Thyroid gland (tissue), 4 donors: Measurements from ENCODE around the gene R3HDML. TPM values are rescaled to one million over a fixed set of nuclear protein-coding genes. Genes with fewer than 3 reads are reported as not detected.

Experiments used
- DNase-seq, 2 donors: peaks; one replicate each; pipeline ENCODE4 v3.0.0-alpha.2; 2019
- H3K27ac ChIP-seq, 3 donors: fragments of 200-600 bp; sonication (generic); 1 replicate in 2 of 3; 2 replicates in 1 of 3; pipeline ENCODE4 v1.5.1; 2016 to 2019; ENCODE audit warnings: mild to moderate bottlenecking in 1 of 3, moderate library complexity in 1 of 3
- H3K27me3 ChIP-seq: fragments of 200-600 bp; sonication (generic); one replicate; pipeline ENCODE4 v1.5.1; 2019
- H3K36me3 ChIP-seq, 2 donors: fragments of 200-600 bp; sonication (generic); one replicate each; pipeline ENCODE4 v1.5.1; 2016 to 2019
- H3K4me1 ChIP-seq, 2 donors: fragments of 200-600 bp; sonication (generic); one replicate each; pipeline ENCODE4 v1.5.1; 2017 to 2019
- H3K4me3 ChIP-seq, 3 donors: fragments of 200-600 bp; sonication (generic); replicated peaks in 1 of 3; 1 replicate in 2 of 3; 2 replicates in 1 of 3; pipeline ENCODE4 v1.5.1; 2016; ENCODE audit warnings: mild to moderate bottlenecking in 1 of 3
- H3K9me3 ChIP-seq: fragments of 200-600 bp; sonication (generic); one replicate; pipeline ENCODE4 v1.5.1; 2017
- POLR2A ChIP-seq, 2 donors: fragments of 450-650 bp; IDR thresholded peaks; one replicate each; pipeline ENCODE4 v1.6.1; 2017; ENCODE audit warnings: antibody characterized with exemption in 2 of 2, mild to moderate bottlenecking in 2 of 2, moderate library complexity in 1 of 2
- WGBS, 2 donors: methylation state at CpG; one replicate each; pipeline ENCODE4 v1.1.5; 2017; 5-methylcytosine and 5-hydroxymethylcytosine counted together
- intact Hi-C: fragments of 100-400 bp; cut with DNase I; formaldehyde crosslinking; loops from one replicate; pipeline ENCODE4 v1.15.1; 2023
- total RNA-seq, 4 donors: library from RNA; depleted of rRNA; stranded (reverse); fragments of >200 nt; gene quantifications; one replicate each; pipeline ENCODE4 v1.2.3, GENCODE V29; 2016
- TF ChIP-seq, protein P1 (sequence below), 6 experiments: fragments of 200-600 bp in 3 of 6; fragments of 450-650 bp in 3 of 6; sonication (generic) in 3 of 6; IDR thresholded peaks; one replicate each; pipeline ENCODE4 v1.5.1; 2016 to 2019; ENCODE audit warnings: antibody characterized with exemption in 6 of 6, mild to moderate bottlenecking in 2 of 6, inconsistent platforms in 1 of 6, moderate library complexity in 1 of 6

Gene R3HDML
- total RNA-seq, 4 donors from 2014 or later, result not detected

GRCh38 chr20:44370639-44371218 lies 33.9 kb downstream of the R3HDML start:
- H3K27me3 ChIP-seq, result no peaks in the 10 kb centered on the region
- DNase-seq, result no peak
- no peak for TF ChIP-seq POLR2A (IDR thresholded peaks at IDR 0.05)
- TF ChIP-seq, protein P1, sequence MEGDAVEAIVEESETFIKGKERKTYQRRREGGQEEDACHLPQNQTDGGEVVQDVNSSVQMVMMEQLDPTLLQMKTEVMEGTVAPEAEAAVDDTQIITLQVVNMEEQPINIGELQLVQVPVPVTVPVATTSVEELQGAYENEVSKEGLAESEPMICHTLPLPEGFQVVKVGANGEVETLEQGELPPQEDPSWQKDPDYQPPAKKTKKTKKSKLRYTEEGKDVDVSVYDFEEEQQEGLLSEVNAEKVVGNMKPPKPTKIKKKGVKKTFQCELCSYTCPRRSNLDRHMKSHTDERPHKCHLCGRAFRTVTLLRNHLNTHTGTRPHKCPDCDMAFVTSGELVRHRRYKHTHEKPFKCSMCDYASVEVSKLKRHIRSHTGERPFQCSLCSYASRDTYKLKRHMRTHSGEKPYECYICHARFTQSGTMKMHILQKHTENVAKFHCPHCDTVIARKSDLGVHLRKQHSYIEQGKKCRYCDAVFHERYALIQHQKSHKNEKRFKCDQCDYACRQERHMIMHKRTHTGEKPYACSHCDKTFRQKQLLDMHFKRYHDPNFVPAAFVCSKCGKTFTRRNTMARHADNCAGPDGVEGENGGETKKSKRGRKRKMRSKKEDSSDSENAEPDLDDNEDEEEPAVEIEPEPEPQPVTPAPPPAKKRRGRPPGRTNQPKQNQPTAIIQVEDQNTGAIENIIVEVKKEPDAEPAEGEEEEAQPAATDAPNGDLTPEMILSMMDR (IDR thresholded peaks at IDR 0.05), result no peak
- H3K36me3 ChIP-seq, result no peaks in the 10 kb centered on the region
- intact Hi-C loops, result no loop called here
- H3K9me3 ChIP-seq, result no peaks in the 10 kb centered on the region
- H3K27ac ChIP-seq, result no peak overlapping the region
- H3K4me1 ChIP-seq, result no peaks in the 10 kb centered on the region
- no peak overlapping the region for H3K4me3 ChIP-seq
- 65 to 68% methylated on average over 8 of the region's 9 CpGs for WGBS, 2 donors

DNA sequence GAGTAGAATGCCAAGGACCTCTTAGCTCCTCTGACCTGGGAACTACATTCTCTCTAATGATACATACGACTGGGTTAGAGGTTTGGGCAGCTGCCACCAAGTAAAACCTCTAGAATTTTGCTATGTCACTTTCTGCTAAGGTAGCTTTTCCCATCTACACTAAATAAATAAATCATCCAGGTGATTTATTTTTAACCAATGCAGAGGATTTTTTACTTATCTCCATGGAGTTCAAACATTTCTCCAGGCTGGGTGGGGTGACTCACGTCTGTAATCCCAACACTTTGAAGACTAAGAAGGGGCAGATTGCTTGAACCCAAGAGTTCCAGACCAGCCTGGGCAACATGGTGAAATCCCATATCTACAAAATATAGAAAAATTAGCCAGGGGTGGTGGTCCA lies 45.8 kb downstream of the R3HDML start:
- no peaks in the 10 kb centered on the region for H3K36me3 ChIP-seq
- H3K4me1 ChIP-seq, result no peaks in the 10 kb centered on the region
- no peaks in the 10 kb centered on the region for H3K9me3 ChIP-seq
- H3K4me3 ChIP-seq, result no peak overlapping the region
- intact Hi-C loops, result loop anchor here (10.0 kb wide), 1 partner anchor 168 kb away; the partner anchor contains the start of gene OSER1
- TF ChIP-seq POLR2A (IDR thresholded peaks at IDR 0.05), result no peak
- TF ChIP-seq, protein P1 (IDR thresholded peaks at IDR 0.05), result no peak
- no peak for DNase-seq
- WGBS, 2 donors, result 74 to 75% methylated on average over 2 of the region's 2 CpGs
- peaks cover 3% of the 10 kb centered on the region for H3K27me3 ChIP-seq
- no peak overlapping the region for H3K27ac ChIP-seq

DNA sequence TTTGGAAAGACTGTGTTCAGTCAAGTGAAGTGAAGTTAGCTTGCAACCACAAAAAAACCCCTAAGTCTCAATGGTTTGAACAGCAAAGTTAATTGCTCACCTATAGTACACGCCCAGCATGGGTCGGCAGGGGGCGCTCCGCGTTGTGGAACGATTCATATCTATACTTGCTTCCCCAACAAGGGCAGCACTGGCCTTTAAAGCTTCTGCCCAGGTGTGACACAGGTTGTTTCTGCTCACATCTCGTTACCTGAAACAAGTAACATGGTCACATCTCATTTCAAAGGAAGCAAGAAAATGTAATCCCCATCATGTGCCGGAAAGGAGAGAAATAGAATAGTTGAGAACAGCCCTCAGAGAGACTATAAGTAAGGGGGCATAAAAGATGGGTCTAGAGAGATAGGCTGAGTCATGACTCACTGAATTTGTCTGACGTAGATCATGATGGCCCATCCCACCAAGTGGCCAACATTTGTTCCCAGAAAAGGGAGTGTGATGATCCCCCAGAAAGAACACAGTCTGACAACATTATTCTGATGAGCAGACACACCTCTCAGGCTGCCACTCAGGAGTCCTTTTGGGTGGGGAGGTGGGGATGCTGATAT lies 47.7 kb downstream of the R3HDML start:
- TF ChIP-seq, protein P1 (IDR thresholded peaks at IDR 0.05), result peak in 5 of 6 experiments; percentile 52 to 82 (median 71)
- TF ChIP-seq POLR2A (IDR thresholded peaks at IDR 0.05), result no peak
- no peak overlapping the region for H3K27ac ChIP-seq
- no peaks in the 10 kb centered on the region for H3K9me3 ChIP-seq
- intact Hi-C loops, result loop anchor here (5.0 to 10.0 kb wide), 2 partner anchors 170 to 233 kb away; partner anchors contain the start of gene OSER1
- H3K4me3 ChIP-seq, result no peak overlapping the region
- H3K27me3 ChIP-seq, result peaks cover 3% of the 10 kb centered on the region
- peaks cover 0 to 5% of the 10 kb centered on the region in 2 donors for H3K4me1 ChIP-seq
- WGBS, 2 donors, result 17 to 21% methylated on average over 9 of the region's 9 CpGs
- DNase-seq, result peak; percentile 82 to 88
- H3K36me3 ChIP-seq, result no peaks in the 10 kb centered on the region

- Histone ChIP-seq H3K4me1 (peaks cover 0 to 5% of the 10 kb centered on the region in 2 donors), H3K4me3 (no peak overlapping the region), H3K36me3 (no peaks in the 10 kb centered on the region), H3K27me3 (no peaks in the 10 kb centered on the region), H3K9me3 (no peaks in the 10 kb centered on the region), H3K27ac (no peak overlapping the region)
- DNase-seq, result peak; percentile 56 to 61
- WGBS, 2 donors, result 10 to 13% methylated on average over 11 of the region's 29 CpGs
- intact Hi-C loops, result loop anchor here (5.0 to 10.0 kb wide), 2 partner anchors 174 to 229 kb away; partner anchors contain the start of gene OSER1
- TF ChIP-seq POLR2A (IDR thresholded peaks at IDR 0.05), result no peak
- TF ChIP-seq, protein P1 (IDR thresholded peaks at IDR 0.05), result peak; percentile 44 to 74 (median 62)
Observed at GRCh38 chr20:44388466-44389023, 51.7 kb downstream of the R3HDML start.

DNA sequence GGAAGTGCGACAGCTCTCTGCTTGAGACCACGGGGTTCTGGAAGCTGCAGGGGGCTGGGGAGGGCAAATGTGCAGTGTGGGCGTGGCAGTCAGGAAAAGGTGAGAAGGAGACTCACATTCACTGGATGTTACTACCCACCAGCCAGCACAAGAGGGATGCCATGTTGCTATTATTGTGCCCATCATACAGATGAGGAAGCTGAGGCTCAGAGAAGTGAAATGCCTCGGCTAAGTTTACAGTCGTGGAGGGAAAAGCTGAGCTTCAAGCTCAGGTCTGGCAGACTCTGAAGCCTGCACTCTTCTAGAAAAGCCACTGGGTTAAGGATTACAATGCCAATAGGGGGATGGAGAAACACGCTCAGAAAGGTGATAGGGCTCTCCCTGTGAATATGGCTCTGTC lies 53.0 kb downstream of the R3HDML start:
- Histone ChIP-seq H3K4me3 (no peak overlapping the region), H3K4me1 (peaks cover 0 to 5% of the 10 kb centered on the region in 2 donors), H3K27me3 (no peaks in the 10 kb centered on the region), H3K27ac (no peak overlapping the region), H3K9me3 (no peaks in the 10 kb centered on the region), H3K36me3 (no peaks in the 10 kb centered on the region)
- DNase-seq, result no peak
- intact Hi-C loops, result loop anchor here (5.0 to 10.0 kb wide), 3 partner anchors 75 to 227 kb away; partner anchors contain the start of gene OSER1
- 74 to 75% methylated on average over 6 of the region's 6 CpGs for WGBS, 2 donors
- TF ChIP-seq POLR2A (IDR thresholded peaks at IDR 0.05), result no peak
- TF ChIP-seq, protein P1 (IDR thresholded peaks at IDR 0.05), result no peak
